Tibial nerve (tissue), 4 donors: ENCODE measurements around the gene SYCE1.

Experiments used
- EP300 ChIP-seq, 2 donors: sonication (generic); formaldehyde crosslinking; IDR thresholded peaks; one replicate each; pipeline ENCODE4 v1.6.1; 2017; ENCODE audit warnings: antibody characterized with exemption in 2 of 2, mild to moderate bottlenecking in 1 of 2
- POLR2A ChIP-seq, 2 donors: fragments of 450-650 bp; IDR thresholded peaks; one replicate each; pipeline ENCODE4 v1.6.1; 2017; ENCODE audit warnings: antibody characterized with exemption in 2 of 2, mild to moderate bottlenecking in 2 of 2, moderate library complexity in 2 of 2
- TF ChIP-seq, protein P1 (sequence below), 5 experiments: fragments of 200-600 bp in 3 of 5; fragments of 450-650 bp in 2 of 5; sonication (generic) in 3 of 5; IDR thresholded peaks; one replicate each; pipeline ENCODE4 v1.5.1; 2016 to 2019; ENCODE audit warnings: antibody characterized with exemption in 5 of 5, mild to moderate bottlenecking in 3 of 5, moderate library complexity in 2 of 5

DNA sequence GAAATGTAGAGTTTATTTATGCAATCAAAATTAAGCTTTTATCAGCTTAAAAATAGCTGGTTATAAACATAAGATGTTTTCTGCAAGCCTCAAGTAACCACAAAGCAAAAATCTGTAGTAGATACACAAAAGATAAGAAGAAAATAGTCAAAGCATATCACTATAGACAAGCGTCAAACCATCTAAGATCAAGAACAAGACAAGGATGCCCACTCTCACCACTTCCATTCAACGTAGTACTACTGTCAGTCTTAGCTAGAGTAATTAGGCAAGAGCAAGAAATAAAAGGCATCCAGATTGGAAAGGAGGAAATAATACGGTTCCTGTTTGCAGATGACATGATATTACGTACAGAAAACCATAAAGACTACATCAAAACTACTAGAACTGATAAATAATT, 55.7 kb downstream of the SYCE1 start:
- TF ChIP-seq, protein P1, sequence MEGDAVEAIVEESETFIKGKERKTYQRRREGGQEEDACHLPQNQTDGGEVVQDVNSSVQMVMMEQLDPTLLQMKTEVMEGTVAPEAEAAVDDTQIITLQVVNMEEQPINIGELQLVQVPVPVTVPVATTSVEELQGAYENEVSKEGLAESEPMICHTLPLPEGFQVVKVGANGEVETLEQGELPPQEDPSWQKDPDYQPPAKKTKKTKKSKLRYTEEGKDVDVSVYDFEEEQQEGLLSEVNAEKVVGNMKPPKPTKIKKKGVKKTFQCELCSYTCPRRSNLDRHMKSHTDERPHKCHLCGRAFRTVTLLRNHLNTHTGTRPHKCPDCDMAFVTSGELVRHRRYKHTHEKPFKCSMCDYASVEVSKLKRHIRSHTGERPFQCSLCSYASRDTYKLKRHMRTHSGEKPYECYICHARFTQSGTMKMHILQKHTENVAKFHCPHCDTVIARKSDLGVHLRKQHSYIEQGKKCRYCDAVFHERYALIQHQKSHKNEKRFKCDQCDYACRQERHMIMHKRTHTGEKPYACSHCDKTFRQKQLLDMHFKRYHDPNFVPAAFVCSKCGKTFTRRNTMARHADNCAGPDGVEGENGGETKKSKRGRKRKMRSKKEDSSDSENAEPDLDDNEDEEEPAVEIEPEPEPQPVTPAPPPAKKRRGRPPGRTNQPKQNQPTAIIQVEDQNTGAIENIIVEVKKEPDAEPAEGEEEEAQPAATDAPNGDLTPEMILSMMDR (IDR thresholded peaks at IDR 0.05): no peak
- no peak for TF ChIP-seq POLR2A (IDR thresholded peaks at IDR 0.05)
- TF ChIP-seq EP300 (IDR thresholded peaks at IDR 0.05): no peak
